Iris pigment epithelial cell (primary cell): ENCODE results near the gene SMIM15.
"Not testable (repeated sequence)": the region's sequence is repeated elsewhere in the genome, so short reads cannot be mapped to it uniquely, and the experiment has no call there.

Source experiments
- DNase-seq: peaks from one replicate; pipeline ENCODE4 v3.0.0-alpha.2; 2011; ENCODE audit warnings: low read depth

Gene SMIM15, protein sequence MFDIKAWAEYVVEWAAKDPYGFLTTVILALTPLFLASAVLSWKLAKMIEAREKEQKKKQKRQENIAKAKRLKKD

DNA sequence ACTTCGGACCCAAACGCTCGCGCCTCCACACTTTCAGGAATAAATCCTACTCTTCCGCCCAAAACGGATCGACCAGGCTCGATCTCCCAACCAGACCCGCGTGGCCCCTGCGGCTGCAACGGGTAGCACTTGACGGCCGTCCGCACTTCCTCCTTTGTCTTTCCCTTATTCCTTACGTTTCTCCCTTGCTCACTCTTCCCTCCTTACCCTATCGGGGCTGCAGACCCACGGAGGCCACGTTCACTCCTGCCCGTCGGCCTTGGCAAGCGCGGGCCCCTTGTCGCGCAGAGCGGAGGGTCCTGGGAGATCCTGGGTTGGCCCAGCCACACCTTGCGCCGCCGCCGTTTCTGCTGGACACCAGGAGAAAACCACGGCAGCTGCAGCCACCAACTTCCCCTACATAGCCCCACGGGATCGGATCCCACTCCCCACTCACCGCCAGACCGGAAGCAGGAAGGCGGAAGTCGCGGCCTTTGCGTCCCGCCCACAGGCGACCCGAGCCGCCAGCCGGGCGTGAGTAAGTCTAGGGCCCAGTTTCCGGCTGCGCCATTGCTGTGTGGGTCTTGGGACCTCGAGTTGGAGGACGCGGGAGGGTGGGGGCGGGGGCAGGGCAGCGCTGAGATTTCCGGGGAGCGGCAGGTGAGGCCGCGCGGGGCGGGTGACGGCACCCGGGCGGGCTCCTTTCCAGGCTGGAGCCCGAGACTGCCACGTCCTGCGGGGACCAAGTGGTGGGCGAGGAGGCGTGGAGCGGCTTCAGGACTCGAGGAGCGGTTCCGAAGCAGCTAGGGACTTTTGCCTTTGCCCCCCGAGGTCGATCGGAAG lies at the start of gene SMIM15:
Gene SMIM15, minus strand, starts transcription at position 459 of the 822 bp plus-strand sequence. CDS start 2,297 bp downstream, outside the sequence.
- peak; percentile 81 for DNase-seq

DNA sequence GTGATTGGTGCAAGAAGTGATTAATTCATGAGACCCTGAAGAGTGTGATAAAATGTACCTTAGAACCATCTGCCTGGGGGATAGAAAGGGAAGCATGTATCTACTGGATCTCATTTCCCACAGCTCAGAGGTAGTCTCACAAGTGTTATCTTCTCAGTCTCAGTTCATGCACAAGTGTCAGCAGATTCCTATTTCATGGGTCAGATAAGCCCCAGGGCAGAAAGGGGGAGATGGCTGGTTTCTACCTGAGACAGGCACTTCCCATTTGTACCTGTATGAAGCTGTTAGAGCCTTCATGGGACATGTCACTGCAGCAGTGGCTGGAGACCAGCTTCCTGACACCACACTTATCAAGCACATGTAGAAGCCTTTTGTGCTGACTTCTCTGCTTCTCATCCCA lies 45.6 kb upstream of the SMIM15 start:
- no peak for DNase-seq

DNA sequence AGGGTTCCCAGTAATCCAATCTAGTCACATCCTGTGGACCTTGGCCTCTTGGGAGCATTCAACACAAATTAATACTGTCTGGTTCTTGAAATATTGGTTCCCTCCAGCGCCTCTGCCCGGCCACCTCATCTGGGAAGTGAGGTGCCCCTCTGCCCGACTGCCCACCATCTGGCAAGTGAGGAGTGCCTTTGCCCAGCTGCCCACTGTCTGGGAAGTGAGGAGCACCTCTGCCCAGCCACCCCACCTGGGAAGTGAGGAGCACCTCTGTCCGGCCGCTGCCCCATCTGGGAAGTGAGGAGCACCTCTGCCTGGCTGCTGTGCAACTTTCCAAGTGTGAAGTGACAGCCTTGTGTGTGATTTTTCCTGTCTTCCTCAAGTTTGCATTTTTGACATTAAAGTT lies 42.7 kb upstream of the SMIM15 start:
- DNase-seq, result no peak

DNA sequence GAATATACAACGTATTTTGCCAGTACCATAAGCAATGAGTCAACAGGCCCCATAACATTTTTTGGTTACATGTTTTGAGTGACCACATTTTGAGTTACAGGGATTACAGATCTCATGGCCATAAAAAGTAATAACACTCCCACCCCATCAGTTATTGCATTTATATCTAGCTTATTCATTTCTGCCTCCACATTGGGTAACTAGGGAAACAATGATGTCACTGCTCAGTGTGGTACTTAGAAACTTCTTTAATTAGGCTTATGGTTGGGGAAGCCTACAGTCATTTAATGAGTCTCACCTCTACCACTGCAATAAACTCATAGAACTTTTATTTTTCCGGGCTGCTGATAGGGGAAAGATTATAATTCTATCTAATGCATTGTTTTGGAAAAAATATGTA lies 39.9 kb upstream of the SMIM15 start:
- no peak for DNase-seq

DNA sequence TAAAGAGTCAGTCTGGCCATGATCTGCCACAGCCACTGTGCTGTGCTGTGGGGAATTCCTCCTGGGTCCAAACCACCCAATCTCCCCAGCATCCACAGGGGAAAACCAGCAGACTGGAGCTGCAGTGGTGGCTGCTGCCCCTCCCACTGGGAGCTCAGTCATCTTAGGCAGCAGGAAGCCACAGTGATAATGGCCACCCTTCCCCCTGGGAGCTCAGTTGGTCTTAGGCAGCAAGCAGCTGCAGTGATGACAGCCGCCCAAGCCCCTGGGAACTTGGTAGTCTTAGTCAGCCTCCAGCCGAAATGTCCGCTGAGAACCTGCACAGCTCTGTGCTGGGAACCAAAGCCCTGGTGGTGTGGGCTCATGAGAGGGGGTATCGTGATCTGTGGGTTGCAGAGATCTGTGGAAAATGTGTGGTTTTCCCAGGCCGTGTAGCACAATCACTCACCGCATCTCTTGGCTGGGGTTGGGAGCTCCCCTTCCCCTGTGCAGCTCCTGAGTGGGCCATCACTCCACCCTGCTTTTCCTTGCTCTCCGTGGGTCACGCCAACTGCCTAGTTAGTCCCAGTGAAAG lies 38.4 kb upstream of the SMIM15 start:
- no peak for DNase-seq

DNA sequence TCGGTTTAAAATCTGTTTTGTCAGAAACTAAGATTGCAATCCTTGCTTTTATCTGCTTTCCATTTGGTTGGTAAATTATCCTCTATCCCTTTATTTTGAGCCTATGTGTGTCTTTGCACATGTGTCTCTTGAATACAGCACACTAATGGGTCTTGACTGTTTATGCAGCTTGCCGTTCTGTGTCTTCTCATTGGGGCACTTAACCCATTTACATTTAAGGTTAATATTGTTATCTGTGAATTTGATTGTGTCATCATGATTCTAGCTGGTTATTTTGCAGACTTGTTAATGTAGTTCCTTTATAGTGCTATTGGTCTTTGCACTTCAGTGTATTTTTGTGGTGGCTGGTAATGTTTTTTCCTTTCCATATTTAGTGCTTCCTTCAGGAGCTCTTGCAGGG lies 36.3 kb upstream of the SMIM15 start:
- DNase-seq, result no peak

DNA sequence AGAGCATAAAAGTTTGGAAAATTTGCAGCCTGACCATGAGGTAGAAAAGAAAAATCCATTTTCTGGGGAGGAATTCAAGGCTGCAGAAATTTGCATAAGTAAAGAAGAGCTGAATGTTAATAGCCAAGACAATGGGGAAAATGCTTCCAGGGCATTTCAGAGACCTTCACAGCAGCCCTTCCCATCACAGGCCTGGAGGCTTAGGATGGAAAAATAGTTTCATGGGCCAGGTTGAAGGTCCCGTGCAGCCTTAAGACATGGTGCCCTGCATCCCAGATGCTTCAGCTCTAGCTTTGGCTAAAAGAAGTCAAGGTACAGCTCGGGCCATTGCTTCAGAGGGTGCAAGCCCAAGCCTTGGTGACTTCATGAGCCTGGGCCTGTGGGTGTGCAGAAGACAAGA lies 25.6 kb upstream of the SMIM15 start:
- DNase-seq, result not testable (repeated sequence)

DNA sequence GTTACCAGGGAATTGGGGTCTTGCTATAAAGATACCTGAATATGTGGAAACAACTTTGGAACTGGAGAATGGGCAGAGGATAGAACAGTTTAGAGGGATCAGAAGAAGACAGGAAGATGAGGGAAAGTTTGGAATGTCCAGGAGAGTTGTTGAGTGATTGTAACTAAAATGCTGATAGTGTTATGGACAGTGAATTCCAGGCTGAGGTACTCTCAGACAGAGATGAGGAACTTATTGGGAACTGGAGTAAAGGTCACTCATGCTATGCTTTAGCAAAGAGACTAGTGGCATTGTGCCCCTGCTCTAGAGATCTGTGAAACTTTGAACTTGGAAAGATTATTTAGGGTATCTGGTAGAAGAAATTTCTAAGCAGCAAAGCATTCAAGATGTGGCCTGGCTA lies 25.1 kb upstream of the SMIM15 start:
- not testable (repeated sequence) for DNase-seq

DNA sequence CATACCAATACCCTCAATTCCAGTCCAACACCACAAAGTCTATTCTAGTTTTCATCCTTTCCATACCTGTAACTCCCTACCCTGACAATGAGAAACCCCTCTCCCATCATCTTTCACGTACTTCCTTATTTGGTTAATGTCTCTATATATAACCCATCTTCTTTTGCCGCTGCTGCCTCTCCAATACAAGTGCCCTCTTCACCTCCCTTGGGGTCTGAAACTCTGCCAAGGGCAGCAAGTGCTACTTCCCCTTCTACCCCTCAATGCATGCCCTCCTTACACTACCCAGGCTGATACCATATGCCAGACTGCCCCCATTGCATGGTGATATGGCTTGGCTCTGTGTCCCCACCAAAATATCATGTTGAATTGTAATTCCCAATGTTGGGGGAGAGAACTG lies 24.4 kb upstream of the SMIM15 start:
- no peak for DNase-seq

DNA sequence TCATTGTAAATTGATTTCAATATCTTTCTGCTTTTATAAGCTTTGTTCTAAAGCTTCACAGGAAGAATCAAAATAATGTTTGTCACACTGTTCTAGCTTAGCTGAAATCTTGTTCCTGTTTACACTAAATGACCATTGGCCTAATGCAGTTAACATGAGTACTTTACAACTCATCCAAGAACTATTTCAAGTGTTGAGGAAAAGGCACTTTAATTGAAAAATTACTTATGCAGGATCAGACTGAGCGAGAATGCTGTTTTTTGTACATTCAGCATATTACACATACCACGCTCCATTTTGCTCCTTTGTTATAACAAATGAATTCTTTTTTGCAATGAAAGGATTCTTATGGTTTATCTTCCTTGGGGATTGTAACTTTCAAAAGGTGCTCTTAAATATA lies 22.4 kb upstream of the SMIM15 start:
- DNase-seq, result peak; percentile 59

DNA sequence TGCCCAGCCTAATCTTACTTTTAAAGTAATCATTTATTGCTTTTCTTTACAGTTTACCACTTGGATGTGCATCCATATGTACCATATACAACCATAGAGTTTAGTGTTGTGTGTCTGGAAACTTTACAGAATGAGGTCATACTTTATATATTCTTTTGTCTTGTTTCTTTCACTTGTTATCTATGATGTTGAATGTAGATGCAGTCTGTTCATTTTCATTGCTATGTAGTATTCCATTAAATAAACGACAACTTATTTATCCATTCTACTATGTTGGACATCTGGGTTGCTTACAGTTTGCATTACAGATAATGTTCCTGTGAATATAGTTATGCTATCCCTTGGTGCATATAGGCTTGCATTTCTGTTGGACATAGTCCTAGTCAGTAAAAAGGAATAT lies 21.3 kb upstream of the SMIM15 start:
- DNase-seq, result no peak

DNA sequence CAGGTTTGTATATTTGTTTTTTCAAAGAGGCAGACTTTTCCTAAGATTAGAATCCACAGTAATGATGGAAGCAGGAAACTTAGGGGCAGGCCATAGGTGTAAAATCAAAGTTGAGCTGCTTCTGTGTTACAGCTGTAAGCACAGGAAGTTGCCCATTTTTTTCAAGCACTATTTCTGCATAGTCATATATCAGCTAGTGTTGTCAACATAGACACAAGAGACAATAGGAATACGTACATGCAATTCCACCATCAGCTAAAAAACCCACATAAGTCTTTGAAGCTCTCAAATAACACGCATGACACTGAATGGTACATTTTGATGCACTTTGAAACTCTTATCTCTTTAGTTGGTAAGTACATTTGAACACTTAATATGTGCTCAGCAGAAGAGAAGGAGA lies 20.2 kb upstream of the SMIM15 start:
- DNase-seq, result peak; percentile 28

DNA sequence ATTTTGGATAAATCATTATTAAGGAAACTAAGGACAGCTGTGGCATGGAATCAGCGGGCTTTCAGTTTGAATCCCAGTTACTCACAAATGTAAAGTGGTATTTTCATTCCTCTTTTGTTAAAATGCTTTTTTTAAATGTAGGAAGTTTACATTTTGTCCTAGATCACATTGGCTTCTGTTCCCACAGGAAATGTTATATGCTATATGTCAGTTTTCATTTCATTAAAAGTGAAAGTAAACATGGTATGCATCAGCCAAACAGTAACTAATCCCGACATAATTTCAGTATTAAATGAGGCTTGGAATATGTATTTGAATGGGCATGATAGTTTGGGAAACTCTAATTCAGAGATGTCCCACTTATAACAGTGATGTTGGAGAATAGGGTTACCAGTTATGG lies 18.6 kb upstream of the SMIM15 start:
- no peak for DNase-seq

DNA sequence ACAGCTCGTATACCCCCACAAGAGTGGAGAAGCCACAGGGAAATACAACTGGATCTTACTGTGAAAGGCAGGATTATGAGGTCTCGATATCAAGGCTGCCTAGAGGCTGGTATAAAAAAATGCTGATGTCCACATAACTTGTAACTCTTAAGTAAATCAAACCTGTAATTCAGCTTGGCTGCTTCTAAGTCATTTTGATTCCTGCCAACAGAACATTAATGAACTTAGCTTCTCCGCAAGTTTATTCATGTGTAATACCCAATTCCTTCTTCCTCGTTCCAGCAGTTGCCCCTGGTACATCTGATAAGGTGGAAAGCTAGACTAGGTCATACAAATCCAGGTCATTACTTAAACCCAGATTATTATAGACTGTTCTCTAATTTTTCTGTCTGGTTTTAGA lies 16.4 kb upstream of the SMIM15 start:
- DNase-seq, result no peak

DNA sequence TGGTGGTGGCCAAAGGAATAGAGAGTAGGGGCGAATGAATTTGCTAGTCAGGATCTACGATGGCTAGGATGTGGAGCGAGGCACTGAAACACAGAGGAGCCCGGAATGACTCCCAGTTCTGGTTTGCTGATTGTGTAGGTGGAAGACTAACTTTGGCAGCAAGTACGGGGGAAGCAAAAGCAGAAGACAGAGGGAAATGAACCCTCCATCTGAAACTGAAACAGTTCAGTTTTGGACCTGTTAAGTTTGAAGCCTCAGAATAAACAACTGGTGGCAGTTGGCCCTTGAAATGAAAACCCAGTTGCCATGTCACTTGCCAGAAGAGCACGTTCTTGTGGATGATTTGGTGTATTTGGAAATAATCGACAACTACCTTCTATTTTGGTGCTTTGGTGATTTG lies 15.4 kb upstream of the SMIM15 start:
- DNase-seq, result no peak

DNA sequence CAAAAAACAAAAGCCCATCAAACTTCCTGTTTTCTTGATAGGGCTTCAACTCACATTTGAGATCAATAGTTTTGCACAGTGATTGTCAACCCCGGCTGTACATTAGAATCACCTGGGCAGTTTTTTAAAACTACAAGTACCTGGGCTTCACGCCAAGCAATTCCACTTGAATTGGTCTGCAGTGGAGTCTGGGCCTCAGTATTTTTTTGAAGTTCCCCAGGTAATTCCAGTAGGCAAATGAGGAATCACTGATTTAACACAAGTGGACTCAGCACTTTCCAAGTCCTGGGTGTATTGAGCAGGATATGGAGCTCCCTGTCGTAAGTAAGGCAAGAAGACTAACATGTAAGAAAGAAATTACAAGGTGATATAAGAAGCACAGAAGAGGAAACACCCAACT lies 14.8 kb upstream of the SMIM15 start:
- DNase-seq, result no peak

DNA sequence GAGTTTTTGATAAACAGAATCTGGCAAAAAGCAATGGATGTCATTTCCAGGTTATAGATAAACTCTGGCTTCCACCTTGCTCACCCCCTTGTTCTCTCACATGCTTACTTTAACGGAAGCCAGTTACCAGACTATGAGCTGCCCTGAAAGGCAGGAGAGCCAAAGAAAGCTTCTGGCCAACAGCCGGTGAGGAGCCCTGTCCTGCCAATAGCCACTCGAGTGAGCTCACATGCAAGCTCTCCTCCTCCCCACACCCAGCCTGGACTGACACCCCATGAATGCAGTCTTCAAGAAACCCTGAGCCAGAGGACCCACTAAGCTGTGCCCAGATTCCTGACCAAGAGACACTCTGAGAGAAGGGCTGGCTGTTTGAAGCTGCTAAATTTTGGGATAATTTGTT lies 14.4 kb upstream of the SMIM15 start:
- no peak for DNase-seq

DNA sequence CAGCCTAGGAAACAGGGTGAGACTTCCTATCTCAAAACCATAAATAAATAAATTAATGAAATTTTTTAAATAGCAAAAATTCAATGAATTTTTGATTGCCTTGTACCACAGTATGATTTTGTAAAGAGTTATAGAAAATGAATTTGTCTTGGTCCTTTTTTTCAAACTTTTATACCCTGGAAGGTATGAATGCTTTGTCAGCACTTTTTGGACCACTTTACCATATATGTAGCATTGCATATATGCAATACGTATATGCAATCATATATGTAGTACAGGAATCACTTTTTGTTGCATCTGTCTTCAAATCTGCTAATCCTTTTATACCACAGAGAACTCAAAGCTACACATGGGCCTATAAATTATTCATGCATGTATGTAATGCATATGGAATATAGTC lies 9.2 kb upstream of the SMIM15 start:
- no peak for DNase-seq

DNA sequence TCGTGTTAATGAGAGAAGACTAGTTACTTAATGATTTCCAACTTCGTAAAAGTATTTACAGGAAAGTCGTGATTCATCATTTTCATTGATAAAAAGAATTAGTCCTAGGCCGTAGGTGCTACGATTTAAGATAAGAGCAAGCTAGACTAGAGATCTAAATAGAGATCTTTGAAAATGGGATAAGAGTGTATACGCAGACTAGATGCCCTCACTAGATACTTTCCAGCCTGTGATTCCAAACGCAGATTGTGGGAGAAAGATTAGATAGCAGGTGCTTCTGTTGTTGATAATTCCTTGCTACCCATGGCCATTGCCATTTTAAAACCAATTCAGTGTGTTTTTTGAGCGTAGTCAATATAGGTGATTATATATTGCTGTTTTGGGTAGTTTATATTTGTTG lies 6.7 kb upstream of the SMIM15 start:
- DNase-seq, result no peak

DNA sequence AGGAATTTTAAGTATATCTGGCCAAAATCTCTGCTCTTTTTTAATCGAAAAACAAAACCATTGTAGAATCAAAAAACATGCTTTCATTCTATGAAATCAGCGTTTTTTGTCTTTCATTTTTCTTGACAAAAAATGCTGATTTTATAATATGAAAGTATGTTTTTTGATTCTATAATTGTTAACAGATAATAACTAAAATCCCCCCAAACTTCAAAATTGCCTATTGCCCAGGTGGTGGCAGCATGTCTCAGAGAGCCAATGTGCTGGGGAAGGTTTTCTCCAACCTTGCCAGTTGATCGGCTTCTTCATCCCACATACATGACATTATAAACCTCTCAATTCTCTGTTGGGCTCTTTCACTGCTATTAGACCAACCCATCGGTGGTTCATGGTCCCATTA lies 5.1 kb upstream of the SMIM15 start:
- peak; percentile 63 for DNase-seq

DNA sequence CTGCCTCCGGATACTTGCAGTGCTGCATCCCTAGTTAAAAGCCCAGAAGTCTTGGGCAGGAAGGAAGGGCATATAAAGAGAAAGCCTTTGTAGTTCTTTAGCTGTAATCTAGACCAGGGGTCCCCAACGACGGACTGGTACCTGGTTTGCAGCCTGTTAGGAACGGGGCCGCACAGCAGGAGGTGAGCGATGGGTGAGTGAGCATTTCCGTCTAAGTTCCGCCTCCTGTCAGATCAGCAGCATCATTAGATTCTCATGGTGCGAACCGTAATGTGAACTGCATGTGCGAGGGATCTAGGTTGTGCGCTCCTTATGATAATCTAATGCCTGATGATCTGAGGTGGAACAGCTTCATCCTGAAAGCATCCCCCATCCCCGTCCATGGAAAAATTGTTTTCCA lies 1.6 kb upstream of the SMIM15 start:
- DNase-seq, result no peak

DNA sequence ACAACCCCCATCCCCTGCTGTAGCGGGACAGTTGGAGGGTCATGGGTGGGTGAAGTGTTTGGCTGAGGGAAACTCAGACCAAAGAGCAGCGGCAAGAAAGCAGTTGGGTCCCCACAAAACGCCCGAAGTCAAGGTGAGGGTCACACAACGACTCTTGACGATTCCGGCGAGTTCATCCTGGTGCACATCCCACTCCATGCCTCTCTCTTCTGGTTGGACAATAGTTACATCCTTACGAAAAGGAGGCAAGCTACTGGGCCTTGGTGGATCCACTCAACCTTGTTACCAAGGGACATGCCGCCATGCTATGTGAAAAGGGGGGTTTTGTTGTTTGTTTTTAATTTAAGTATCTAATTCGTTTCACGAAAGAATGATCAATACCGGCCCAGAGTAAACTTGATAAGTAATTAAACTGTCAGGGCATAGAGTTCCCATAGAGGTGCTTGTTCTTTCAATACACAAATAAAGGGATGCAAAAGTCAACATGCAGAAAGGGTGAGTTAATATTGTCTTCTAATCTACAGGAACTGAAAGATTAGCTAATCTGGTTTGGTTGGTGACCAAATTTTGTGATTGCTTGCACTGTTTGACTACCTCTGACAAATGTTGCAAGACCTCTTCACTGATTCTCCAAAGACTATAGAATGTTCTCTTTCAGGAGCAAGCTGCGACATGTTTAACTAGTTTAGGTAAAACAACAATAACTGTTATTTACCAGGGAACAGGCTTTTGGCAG lies 732 bp upstream of the SMIM15 start:
- peak; percentile 36 for DNase-seq

DNA sequence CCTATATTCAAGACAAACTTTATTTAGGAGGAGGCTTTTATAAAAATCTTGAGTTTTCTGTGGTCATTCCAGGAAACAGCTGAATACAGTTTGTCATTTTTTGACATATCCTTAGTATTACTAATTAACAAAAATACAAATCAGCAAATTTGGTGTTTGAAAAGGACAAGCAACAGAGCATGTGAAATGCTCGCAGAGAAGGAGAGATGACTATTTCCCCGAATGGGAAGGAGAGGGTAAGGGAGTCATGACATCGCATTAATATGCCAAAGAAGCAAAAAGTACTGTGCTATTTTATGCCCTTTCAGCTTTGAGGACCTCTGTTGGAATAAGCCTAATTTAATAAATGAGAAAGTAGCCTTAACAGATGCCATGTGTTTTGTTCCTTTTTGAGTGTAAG lies 1.8 kb downstream of the SMIM15 start:
- DNase-seq, result no peak
